HuH-7 (cell line): Measurements from ENCODE around the gene RBFA.

Source experiments
- DNase-seq: peaks from one replicate; pipeline ENCODE4 v3.0.0; 2011; ENCODE audit warnings: low spot score

The RBFA gene

GRCh38 chr18:80029690-80030089 is 4.5 kb upstream of the RBFA start:
- DNase-seq = no peak

GRCh38 chr18:80033181-80034067 is 810 bp upstream of the RBFA start:
- no peak for DNase-seq

DNA sequence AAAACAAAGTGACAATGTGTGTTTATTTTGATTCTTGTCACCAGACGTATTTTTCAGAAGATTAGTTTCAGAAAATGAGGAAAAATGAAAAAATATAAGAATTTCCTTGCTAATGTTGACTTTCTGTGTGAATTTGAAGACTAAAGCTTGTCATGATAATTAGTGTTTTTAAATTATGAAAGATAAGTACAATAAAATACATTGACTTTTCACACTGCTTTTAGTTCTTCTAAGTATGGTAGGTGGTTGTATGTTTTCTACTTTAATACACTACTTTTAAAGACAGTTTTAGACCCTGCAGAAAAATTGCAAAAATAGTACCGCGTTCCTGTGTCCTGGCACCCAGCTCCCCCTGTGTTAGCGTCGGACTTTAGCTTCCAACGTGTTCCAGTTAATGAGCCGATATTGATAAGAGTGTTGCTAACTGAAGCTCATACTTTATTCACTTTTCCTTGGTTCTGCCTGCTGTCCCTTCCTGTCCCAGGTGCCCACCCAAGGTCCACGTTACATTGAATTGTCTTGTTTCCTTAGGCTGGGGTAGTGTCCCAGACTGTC is 695 bp downstream of the RBFA start:
- DNase-seq = no peak

DNA sequence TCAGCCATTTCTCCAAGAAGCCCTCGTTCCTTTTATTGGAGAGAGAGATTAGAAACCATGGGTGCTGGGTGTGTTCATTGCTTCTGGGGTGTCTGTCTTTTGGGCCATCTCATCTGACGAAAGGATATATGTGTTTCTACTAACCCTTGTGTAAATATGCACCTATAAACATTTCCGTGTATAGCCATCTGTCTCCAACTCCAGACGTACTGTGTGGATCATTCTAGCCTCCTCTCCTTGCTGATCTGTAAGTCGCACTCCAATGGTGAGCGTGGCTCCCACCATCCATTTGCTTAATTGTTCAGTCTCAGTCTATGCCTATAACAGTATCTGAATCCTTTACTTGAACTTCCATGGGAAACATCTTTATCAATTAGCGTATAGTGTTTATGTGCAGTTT is 1.8 kb downstream of the RBFA start:
- no peak for DNase-seq

GRCh38 chr18:80037300-80037699 is 3.1 kb downstream of the RBFA start:
- DNase-seq = no peak

DNA sequence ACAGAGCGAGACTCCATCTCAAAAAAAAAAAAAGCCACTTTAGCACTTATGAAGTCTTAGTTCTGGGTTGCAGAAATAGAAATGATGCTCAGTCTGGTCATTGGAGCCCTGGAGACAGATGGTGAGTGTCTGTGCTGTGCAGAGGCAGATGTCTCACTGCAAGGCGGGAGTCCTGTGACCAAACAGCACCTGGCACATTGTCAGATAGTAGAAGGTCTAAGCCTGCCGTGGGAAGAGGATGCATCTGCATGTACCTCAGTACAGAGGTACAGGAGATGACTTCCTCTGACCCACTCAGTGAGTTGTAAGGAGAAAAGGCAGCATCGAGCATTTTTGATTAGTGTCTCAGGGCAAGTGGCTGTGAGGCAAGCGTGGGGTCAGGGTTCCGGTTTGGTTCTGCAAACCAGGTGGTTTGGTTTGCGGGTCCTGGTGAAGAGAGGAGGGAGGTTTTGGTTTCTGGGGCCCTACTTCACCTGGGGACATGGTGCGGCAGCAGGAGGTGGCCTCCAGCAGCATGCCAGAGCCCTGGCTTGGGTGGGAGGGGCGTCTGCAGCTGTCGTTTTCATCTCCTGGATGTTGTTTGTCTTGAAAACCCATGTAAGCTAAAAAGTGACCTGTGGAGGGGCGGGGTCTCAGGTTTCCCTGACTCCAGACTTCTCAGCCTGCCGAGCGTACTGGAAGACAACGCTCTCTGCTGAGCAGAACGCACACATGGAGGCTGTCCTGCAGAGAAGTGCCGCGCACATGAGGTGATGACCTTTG is 3.8 kb downstream of the RBFA start:
- DNase-seq = no peak

- DNase-seq = no peak
Measured at GRCh38 chr18:80040515-80040914, 6.3 kb downstream of the RBFA start.

GRCh38 chr18:80041424-80041823 is 7.2 kb downstream of the RBFA start:
- no peak for DNase-seq

DNA sequence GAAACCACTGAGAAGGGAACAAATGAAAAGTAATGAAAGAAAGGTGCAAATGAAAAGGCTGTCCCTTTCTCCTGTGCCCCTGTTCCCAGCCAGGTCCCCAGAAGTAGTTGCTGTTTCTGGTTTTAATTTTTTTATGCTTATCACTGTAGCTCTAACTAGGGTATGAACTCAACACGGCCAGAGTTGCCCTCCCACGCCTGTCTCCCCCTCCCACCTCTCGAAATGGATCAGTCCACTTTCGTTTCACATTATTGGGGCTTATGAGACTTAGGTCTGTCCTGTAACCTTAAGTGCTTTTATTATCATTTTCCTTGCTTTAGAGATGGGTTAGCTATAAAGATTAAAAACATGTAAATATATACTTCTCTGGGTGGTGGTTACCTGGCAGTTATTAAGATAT is 8.6 kb downstream of the RBFA start:
- no peak for DNase-seq

DNA sequence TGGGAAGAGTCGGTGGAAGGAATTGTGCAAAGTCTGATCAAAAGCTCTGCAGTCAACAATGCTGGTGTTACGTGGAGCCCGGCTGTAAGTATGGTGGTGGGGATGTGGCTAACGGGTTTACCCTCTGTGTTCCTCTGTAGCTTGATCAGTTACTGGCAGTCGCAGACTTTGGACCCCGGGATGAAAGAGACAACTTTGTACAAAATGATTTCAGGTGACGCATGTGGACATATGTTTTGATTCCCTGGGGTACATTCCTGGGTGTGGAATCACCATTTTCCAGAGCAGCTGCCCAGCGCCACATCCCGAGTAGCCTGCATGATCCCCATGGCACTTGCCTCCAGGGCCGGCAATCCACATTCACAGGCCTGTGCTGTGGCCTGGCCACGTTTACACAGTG is 9.8 kb downstream of the RBFA start:
- DNase-seq = no peak

DNA sequence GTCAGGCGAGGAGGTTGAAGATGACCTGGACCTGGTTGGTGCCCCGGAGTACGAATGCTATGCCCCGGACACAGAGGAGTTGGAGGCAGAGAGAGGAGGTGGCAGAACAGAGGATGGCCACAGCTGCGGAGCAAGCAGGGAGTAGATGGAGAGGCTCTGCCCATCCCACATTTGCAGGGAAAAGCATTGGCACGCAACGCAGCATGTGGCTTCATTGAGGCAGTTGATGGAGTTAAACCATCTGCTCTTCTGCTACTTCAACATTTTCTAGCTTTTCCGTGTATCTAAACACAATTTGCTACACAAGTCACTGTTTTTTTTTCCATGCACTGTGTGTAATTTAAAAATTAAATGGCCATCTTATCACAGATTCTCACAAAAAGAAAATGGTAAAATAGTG is 11.8 kb downstream of the RBFA start:
- no peak for DNase-seq

DNA sequence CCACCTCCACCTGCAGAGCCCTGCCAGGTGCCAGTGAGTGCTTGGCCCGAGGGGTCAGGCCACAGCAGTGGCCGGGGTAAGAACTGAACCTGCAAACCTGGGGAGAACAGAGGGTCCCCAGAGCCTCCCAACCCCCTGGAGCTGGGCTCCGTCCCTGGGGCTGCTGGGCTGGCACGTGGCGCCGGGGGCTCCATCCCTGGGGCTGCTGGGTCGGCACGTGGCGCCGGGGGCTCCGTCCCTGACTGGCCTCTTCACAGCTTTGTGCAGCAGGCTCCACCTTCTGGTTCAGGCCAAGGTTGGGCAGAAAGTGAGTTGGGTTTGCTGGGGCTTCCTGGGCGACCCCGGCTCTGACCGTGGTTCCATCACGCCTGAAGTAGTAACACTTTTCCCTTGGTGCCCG is 12.2 kb downstream of the RBFA start:
- DNase-seq = no peak

DNA sequence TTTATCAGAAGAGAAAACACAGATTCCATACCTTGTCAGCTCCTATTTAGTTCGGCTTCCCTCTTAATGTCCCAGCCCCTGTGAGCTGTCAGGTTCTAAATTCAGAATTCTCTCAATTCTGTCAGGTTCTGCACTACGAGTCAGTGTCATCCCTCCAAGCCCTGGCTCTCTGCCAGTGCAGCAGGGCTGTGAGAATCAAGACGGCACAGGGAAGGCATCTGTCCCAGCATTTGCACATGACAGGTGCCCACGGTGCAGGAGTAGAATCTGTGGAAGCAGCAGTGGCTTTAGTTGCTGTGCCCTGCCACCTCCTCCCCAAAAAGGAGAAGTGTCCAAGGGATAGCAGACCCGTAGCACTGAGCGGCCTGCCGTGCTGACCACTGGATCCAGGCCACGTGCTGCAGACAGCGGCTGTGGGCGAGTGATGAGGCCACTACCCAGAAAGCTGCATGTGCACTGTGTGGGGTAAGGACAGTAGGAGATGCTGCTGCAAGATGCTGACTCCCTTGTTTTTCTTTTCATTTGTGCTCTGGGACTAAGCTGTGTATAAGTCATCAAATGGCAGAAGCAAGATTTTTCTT is 12.8 kb downstream of the RBFA start:
- no peak for DNase-seq

- DNase-seq = no peak
Measured at GRCh38 chr18:80050797-80051196, 16.6 kb downstream of the RBFA start.

DNA sequence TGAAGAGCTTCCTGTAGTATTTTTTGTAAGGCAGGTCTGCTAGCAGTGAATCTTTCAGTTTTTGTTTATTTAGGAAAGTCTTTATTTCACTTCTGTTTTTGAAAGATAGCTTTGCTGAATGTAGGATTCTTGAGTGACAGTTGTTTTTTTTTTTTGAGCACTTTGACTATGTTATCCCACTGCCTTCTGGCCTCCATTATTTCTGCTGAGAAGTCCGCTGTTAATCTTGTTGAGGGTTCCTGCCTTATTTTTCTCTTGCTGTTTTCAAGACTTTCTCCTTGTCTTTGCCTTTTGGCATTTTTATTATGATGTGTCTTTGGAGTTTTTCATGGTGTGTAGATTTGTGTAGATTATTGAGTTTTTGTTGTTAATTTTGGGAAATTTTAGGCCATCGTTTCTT is 21.9 kb downstream of the RBFA start:
- no peak for DNase-seq

DNA sequence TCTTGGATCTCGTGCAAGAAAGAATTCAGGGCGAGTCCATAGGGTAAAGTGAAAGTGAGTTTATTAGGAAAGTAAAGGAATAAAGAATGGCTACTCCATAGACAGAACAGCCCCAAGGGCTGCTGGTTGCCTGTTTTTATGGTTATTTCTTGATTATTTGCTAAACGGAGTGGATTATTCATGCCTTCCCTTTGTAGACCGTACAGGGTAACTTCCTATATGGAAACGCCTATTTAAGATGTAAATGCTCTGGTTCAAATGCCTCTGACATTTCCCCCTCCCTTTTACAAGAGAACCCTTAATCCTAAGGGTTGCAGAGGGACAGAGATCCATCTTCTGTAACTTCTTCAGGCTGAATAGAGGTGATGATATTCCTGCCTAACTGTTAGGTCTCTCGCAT is 25.7 kb downstream of the RBFA start:
- DNase-seq = no peak

GRCh38 chr18:80065705-80066104 is 31.5 kb downstream of the RBFA start:
- no peak for DNase-seq

DNA sequence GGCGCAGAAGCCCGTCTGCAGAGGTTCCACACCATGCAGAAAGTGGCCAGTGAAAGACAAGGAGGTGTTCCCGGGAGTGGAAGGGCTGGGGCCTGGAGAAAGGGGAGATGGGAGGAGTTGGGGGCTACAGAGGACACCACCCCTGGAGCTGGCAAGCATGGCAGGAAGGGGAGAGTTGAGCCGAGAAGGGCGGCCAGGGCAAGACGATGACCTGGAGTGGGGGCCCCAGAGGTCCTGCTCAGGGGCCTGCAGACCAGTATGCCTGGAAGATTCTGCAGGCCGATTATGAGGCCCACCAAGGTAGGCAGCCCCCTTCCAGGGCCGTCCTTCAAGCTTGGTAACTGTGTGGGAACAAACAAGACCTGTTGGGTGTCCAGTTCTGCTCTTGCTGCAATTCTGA is 33.1 kb downstream of the RBFA start:
- no peak for DNase-seq

DNA sequence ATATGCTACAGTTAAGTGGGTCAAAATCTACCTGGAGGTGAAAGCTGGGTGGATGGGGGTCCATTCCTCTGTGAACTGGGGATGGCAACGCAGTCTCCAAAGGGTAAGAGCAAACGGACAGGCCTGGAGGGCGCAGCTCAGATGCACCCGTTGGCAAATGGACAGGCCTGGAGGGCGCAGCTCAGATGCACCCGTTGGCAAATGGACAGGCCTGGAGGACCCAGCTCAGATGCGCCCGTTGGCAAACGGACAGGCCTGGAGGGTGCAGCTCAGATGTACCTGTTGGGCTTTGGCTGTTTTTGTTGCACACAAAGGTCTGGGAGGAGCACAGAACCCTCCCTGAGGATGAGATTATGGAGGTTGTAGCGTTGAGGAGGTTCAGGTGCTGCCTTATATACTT is 33.7 kb downstream of the RBFA start:
- no peak for DNase-seq

GRCh38 chr18:80068571-80069272 is 34.5 kb downstream of the RBFA start:
- DNase-seq = no peak

DNA sequence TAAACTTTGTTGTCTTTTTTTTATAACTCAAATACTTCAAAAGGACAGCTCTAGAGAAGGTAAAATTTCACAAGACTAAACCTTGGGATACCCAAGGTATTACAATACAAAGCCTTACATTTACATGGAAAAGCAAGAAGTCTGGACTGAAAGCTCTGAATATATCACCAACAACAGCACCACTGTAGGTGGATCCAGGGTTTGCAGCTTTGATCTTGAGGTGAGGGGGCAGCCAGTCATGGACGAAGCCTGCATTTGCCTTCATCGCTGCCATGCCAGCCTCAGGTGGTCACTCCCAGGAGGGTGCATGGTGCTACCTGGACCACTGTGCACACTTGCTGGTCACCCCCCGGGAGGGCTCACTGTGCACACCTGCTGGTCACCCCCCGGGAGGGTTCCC is 36.6 kb downstream of the RBFA start:
- no peak for DNase-seq

DNA sequence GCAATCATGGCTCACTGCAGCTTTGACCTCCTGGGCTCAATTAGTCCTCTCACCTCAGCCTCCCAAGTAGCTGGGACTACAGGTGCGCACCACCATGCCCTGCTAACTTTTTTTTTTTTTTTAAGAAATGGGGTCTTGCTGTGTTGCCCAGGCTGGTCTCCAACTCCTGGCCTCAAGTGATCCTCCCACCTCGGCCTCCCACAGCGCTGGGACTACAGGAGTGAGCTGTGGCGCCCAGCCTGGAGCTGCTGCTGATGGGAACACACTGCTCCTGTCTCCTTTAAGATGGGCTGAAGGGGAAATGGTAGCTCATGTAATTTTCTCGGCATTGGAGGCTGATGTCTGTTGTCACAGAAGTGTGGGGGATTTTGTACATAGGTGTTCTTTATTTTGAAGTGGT is 39.9 kb downstream of the RBFA start:
- DNase-seq = no peak
